GM10847 (cell line): ENCODE results near the gene CHST9.

ENCODE experiments used
- POLR2A ChIP-seq: IDR thresholded peaks from 2 replicates; pipeline ENCODE4 v1.6.1; 2011; ENCODE audit not compliant: insufficient read length; ENCODE audit errors: extremely low read depth

Gene CHST9

GRCh38 chr18:26930630-26931029, 254.5 kb downstream of the CHST9 start:
- TF ChIP-seq POLR2A, result no peak

GRCh38 chr18:26928670-26929313, 256.3 kb downstream of the CHST9 start:
- no peak for TF ChIP-seq POLR2A

GRCh38 chr18:26926066-26926675, 258.9 kb downstream of the CHST9 start:
- no peak for TF ChIP-seq POLR2A

GRCh38 chr18:26925313-26925712, 259.8 kb downstream of the CHST9 start:
- TF ChIP-seq POLR2A, result no peak

- no peak for TF ChIP-seq POLR2A
Measured at GRCh38 chr18:26922313-26922712, 262.8 kb downstream of the CHST9 start.

GRCh38 chr18:26920644-26921043, 264.5 kb downstream of the CHST9 start:
- no peak for TF ChIP-seq POLR2A

GRCh38 chr18:26919627-26920026, 265.5 kb downstream of the CHST9 start:
- no peak for TF ChIP-seq POLR2A

- TF ChIP-seq POLR2A, result no peak
Measured at GRCh38 chr18:26919201-26919600, 265.9 kb downstream of the CHST9 start.

- TF ChIP-seq POLR2A, result no peak
Measured at GRCh38 chr18:26911840-26912239, 273.3 kb downstream of the CHST9 start.

- no peak for TF ChIP-seq POLR2A
Measured at GRCh38 chr18:26909599-26910290, 275.4 kb downstream of the CHST9 start.

GRCh38 chr18:26908906-26909305, 276.2 kb downstream of the CHST9 start:
- no peak for TF ChIP-seq POLR2A

GRCh38 chr18:26902291-26902690, 282.8 kb downstream of the CHST9 start:
- TF ChIP-seq POLR2A, result no peak

GRCh38 chr18:26901020-26901419, 284.1 kb downstream of the CHST9 start:
- no peak for TF ChIP-seq POLR2A

GRCh38 chr18:26894426-26894825, 290.7 kb downstream of the CHST9 start:
- TF ChIP-seq POLR2A, result no peak

GRCh38 chr18:26893996-26894395, 291.1 kb downstream of the CHST9 start:
- TF ChIP-seq POLR2A, result no peak

- no peak for TF ChIP-seq POLR2A
Measured at GRCh38 chr18:26888259-26888658, 296.8 kb downstream of the CHST9 start.
